GM13977 (cell line): ENCODE results near the gene TMCO4.

ENCODE experiments used
- DNase-seq: peaks from one replicate; pipeline ENCODE4 v3.0.0; 2012; ENCODE audit warnings: low spot score
- CTCF ChIP-seq: IDR thresholded peaks from 2 replicates; pipeline ENCODE4 v1.5.1; 2012; ENCODE audit warnings: mild to moderate bottlenecking, control low read depth; ENCODE audit not compliant: insufficient read depth; ENCODE audit errors: extremely low read depth, missing control alignments
- in situ Hi-C: fragments of 300-500 bp; cut with MboI; formaldehyde crosslinking; loops from one replicate; pipeline ENCODE4 v1.12.0; 2022; ENCODE audit warnings: low sequenced_read_pairs, low pct_unique_long_range_greater_than_20kb, mixed read lengths, inconsistent platforms; ENCODE audit not compliant: unreplicated experiment

Gene TMCO4

GRCh38 chr1:19700079-19700777 is 99.5 kb downstream of the TMCO4 start:
- no peak for DNase-seq
- in situ Hi-C loops: no loop called here
- no peak for TF ChIP-seq CTCF

- no peak for DNase-seq
- no peak for TF ChIP-seq CTCF
- in situ Hi-C loops: no loop called here
These were observed 101.5 kb downstream of the TMCO4 start for GRCh38 chr1:19698181-19698580.

DNA sequence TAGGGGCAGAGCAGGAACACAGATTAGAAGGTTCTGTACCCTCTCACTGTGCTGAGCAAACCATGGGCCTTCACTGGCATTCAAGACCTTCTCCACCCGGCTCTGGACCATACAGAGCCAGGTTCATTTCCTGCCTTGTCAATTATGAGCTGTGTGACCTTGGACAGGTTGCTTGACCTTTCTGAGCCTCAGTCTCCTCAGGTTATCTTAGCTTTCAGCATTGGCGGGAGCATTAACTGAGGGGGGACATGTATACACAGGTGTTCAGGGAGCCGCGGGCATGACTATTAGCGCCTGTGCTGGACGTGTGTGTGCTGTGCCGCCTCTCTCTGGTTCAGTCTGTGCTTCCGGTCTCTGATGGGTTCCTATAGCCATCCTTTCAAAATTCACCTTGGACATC is 102.9 kb downstream of the TMCO4 start:
- TF ChIP-seq CTCF: no peak
- DNase-seq: no peak
- in situ Hi-C loops: no loop called here

DNA sequence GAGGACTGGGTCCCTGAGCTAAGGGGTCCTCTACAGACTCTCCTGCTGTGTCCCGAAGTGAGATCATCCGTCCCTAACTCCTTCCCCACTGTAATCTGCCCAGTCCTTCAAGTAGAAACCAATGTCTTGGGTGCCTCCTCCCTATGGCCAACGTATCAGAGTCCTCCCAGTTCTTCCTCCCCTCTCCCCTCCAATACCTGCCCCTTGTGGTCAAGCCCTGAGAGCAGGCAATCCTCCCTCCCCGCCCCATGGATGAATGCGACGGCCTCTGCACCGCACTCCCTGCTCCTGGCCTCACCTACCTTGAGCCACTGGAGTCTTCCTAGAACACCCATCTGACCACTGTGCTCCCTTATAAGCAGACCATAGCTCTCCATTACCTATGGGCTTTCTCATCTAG is 103.9 kb downstream of the TMCO4 start:
- in situ Hi-C loops: no loop called here
- no peak for DNase-seq
- TF ChIP-seq CTCF: no peak

GRCh38 chr1:19694298-19694697 is 105.4 kb downstream of the TMCO4 start:
- DNase-seq: no peak
- no peak for TF ChIP-seq CTCF
- in situ Hi-C loops: no loop called here

- in situ Hi-C loops: no loop called here
- TF ChIP-seq CTCF: no peak
- no peak for DNase-seq
These were observed 109.4 kb downstream of the TMCO4 start for GRCh38 chr1:19690342-19690741.

GRCh38 chr1:19689856-19690255 is 109.9 kb downstream of the TMCO4 start:
- no peak for DNase-seq
- in situ Hi-C loops: no loop called here
- TF ChIP-seq CTCF: no peak
